Colonic mucosa (tissue), 4 donors: ENCODE measurements around the gene NLK. TPM values are rescaled to one million over a fixed set of nuclear protein-coding genes. Genes with fewer than 3 reads are reported as not detected.

Source experiments
- DNase-seq: peaks from one replicate; pipeline ENCODE4 v3.0.0-alpha.2; 2020
- H3K27ac ChIP-seq: fragments of 200-600 bp; one replicate; pipeline ENCODE4 v1.8.0; 2021
- H3K27me3 ChIP-seq: fragments of 200-600 bp; one replicate; pipeline ENCODE4 v1.8.0; 2021
- H3K36me3 ChIP-seq: fragments of 200-600 bp; one replicate; pipeline ENCODE4 v1.8.0; 2021
- H3K4me1 ChIP-seq: fragments of 200-600 bp; one replicate; pipeline ENCODE4 v1.8.0; 2021; ENCODE audit warnings: mild to moderate bottlenecking
- H3K4me3 ChIP-seq: fragments of 200-600 bp; one replicate; pipeline ENCODE4 v1.8.0; 2021
- H3K9ac ChIP-seq, 2 donors: one replicate each; pipeline ENCODE4 v1.7.0; 2013; ENCODE audit warnings: control low read depth in 2 of 2, low read depth in 2 of 2, low read length in 2 of 2
- H3K9me3 ChIP-seq: fragments of 200-600 bp; one replicate; pipeline ENCODE4 v1.8.0; 2021
- CTCF ChIP-seq: fragments of 200-600 bp; IDR thresholded peaks from one replicate; pipeline ENCODE4 v1.8.0; 2022; ENCODE audit warnings: antibody characterized with exemption, mild to moderate bottlenecking
- intact Hi-C: fragments of 100-400 bp; cut with DNase I; formaldehyde crosslinking; loops from one replicate; pipeline ENCODE4 v1.14.1; 2022
- total RNA-seq, 2 donors: library from RNA; stranded (reverse); fragmentation: NEBNext Ultra II Directional in 1 of 2; extraction: Animal tissue kit (Norgen Biotek cat#: 25700) in 1 of 2; gene quantifications; one replicate each; pipeline ENCODE4 v1.2.1, GENCODE V29; 2021
- donor health status: healthy.
- donor health status: DM: no; HTN: no; CAD: no.
- donor health status: DM: no; HTN: no; CAD: no.

The NLK gene
- total RNA-seq, 2 donors from 2014 or later, result 17.2 to 20.9 TPM

GRCh38 chr17:28124962-28125361, 82.5 kb downstream of the NLK start:
- no peak overlapping the region for H3K4me3 ChIP-seq
- DNase-seq, result no peak
- no peak for TF ChIP-seq CTCF
- H3K27ac ChIP-seq, result no peak overlapping the region
- no peaks in the 10 kb centered on the region for H3K4me1 ChIP-seq
- no peaks in the 10 kb centered on the region for H3K9me3 ChIP-seq
- no peak overlapping the region for H3K9ac ChIP-seq
- intact Hi-C loops, result no loop called here
- no peaks in the 10 kb centered on the region for H3K36me3 ChIP-seq
- H3K27me3 ChIP-seq, result no peaks in the 10 kb centered on the region

GRCh38 chr17:28125526-28126378, 83.3 kb downstream of the NLK start:
- Histone ChIP-seq H3K27me3 (no peaks in the 10 kb centered on the region), H3K9me3 (no peaks in the 10 kb centered on the region), H3K4me1 (no peaks in the 10 kb centered on the region), H3K9ac (no peak overlapping the region), H3K36me3 (no peaks in the 10 kb centered on the region), H3K4me3 (no peak overlapping the region), H3K27ac (no peak overlapping the region)
- no peak for DNase-seq
- no peak for TF ChIP-seq CTCF
- intact Hi-C loops, result no loop called here

GRCh38 chr17:28127196-28127595, 84.7 kb downstream of the NLK start:
- Histone ChIP-seq H3K9ac (no peak overlapping the region), H3K4me1 (no peaks in the 10 kb centered on the region), H3K27ac (no peak overlapping the region), H3K36me3 (no peaks in the 10 kb centered on the region), H3K9me3 (no peaks in the 10 kb centered on the region), H3K4me3 (no peak overlapping the region), H3K27me3 (no peaks in the 10 kb centered on the region)
- intact Hi-C loops, result no loop called here
- TF ChIP-seq CTCF, result no peak
- DNase-seq, result no peak

- Histone ChIP-seq H3K9me3 (no peaks in the 10 kb centered on the region), H3K36me3 (no peaks in the 10 kb centered on the region), H3K27ac (no peak overlapping the region), H3K4me3 (no peak overlapping the region), H3K27me3 (no peaks in the 10 kb centered on the region), H3K4me1 (no peaks in the 10 kb centered on the region), H3K9ac (no peak overlapping the region)
- intact Hi-C loops, result no loop called here
- no peak for DNase-seq
- TF ChIP-seq CTCF, result no peak
Measured at GRCh38 chr17:28128779-28129178, 86.3 kb downstream of the NLK start.

- no peak overlapping the region for H3K9ac ChIP-seq
- H3K4me3 ChIP-seq, result no peak overlapping the region
- TF ChIP-seq CTCF, result no peak
- no peaks in the 10 kb centered on the region for H3K4me1 ChIP-seq
- no peaks in the 10 kb centered on the region for H3K9me3 ChIP-seq
- no peaks in the 10 kb centered on the region for H3K36me3 ChIP-seq
- intact Hi-C loops, result no loop called here
- H3K27me3 ChIP-seq, result no peaks in the 10 kb centered on the region
- H3K27ac ChIP-seq, result no peak overlapping the region
- no peak for DNase-seq
Measured at GRCh38 chr17:28130472-28130871, 88.0 kb downstream of the NLK start.
